DOHH2 (cell line): Measurements from ENCODE around the gene TAL1.

ENCODE experiments used
- H3F3A ChIP-seq: fragments of 200-600 bp; sonication (generic), shearing (Covaris generic); 2 replicates; pipeline ENCODE4 v1.6.0; 2016; ENCODE audit warnings: antibody characterized with exemption, mild to moderate bottlenecking; ENCODE audit not compliant: control insufficient read depth, insufficient read depth
- H3K27ac ChIP-seq: fragments of 200-600 bp; sonication (generic); 2 replicates; pipeline ENCODE4 v1.5.1; 2014; ENCODE audit warnings: low read depth, mild to moderate bottlenecking, low read length, moderate library complexity
- H3K27me3 ChIP-seq: fragments of 200-600 bp; sonication (generic); 2 replicates; pipeline ENCODE4 v1.6.1; 2014; ENCODE audit warnings: mild to moderate bottlenecking, low read length, mixed read lengths; ENCODE audit not compliant: control insufficient read depth
- H3K36me3 ChIP-seq: fragments of 200-600 bp; sonication (generic); 2 replicates; pipeline ENCODE4 v1.6.1; 2014; ENCODE audit warnings: mild to moderate bottlenecking, low read length, moderate library complexity, mixed read lengths; ENCODE audit not compliant: control insufficient read depth
- H3K4me1 ChIP-seq: fragments of 200-600 bp; sonication (generic); 2 replicates; pipeline ENCODE4 v1.6.1; 2014; ENCODE audit warnings: mild to moderate bottlenecking, low read length, mixed read lengths; ENCODE audit not compliant: control insufficient read depth
- H3K4me2 ChIP-seq: fragments of 200-600 bp; sonication (generic); 2 replicates; pipeline ENCODE4 v1.6.0; 2014; ENCODE audit warnings: mild to moderate bottlenecking, low read length, moderate library complexity
- H3K4me3 ChIP-seq: fragments of 200-600 bp; sonication (generic); 2 replicates; pipeline ENCODE4 v1.5.1; 2014; ENCODE audit warnings: mild to moderate bottlenecking, low read length, mixed read lengths
- H3K79me2 ChIP-seq: fragments of 200-600 bp; sonication (generic); 2 replicates; pipeline ENCODE4 v1.6.1; 2014; ENCODE audit warnings: mild to moderate bottlenecking, low read length, mixed read lengths; ENCODE audit not compliant: control insufficient read depth
- H3K9me2 ChIP-seq: fragments of 200-600 bp; sonication (generic); replicated peaks from 2 replicates; pipeline ENCODE4 v1.6.1; 2014; ENCODE audit warnings: mild to moderate bottlenecking, low read length, mixed read lengths; ENCODE audit not compliant: control insufficient read depth
- H3K9me3 ChIP-seq: fragments of 200-600 bp; sonication (generic); 2 replicates; pipeline ENCODE4 v1.6.1; 2014; ENCODE audit warnings: antibody characterized with exemption, low read length, mixed read lengths; ENCODE audit not compliant: control insufficient read depth, insufficient read depth
- H4K20me1 ChIP-seq: fragments of 200-600 bp; sonication (generic); 2 replicates; pipeline ENCODE4 v1.6.0; 2014; ENCODE audit warnings: low read depth, mild to moderate bottlenecking, antibody characterized with exemption, low read length, moderate library complexity; ENCODE audit not compliant: control insufficient read depth, insufficient read depth
- CTCF ChIP-seq: fragments of 200-600 bp; sonication (generic); IDR thresholded peaks from one replicate; pipeline ENCODE4 v1.5.1; 2014; ENCODE audit warnings: antibody characterized with exemption, mild to moderate bottlenecking, low read depth, low read length; ENCODE audit not compliant: poor library complexity, severe bottlenecking
- EZH2phosphoT487 ChIP-seq: fragments of 200-600 bp; sonication (generic); IDR thresholded peaks from 2 replicates; pipeline ENCODE4 v1.6.1; 2017; ENCODE audit warnings: borderline replicate concordance, mild to moderate bottlenecking, antibody characterized with exemption, low read length, moderate library complexity, mixed read lengths

Gene TAL1

GRCh38 chr1:47184822-47185677, 47.0 kb downstream of the TAL1 start:
- Histone ChIP-seq H3K4me3 (no peak overlapping the region), H3K4me2 (no peak overlapping the region), H3K36me3 (no peaks in the 10 kb centered on the region), H3K27me3 (peaks cover 9% of the 10 kb centered on the region), H3K79me2 (no peaks in the 10 kb centered on the region), H3F3A (no peaks in the 10 kb centered on the region), H3K4me1 (no peaks in the 10 kb centered on the region), H3K9me3 (no peaks in the 10 kb centered on the region), H3K9me2 (no peaks in the 10 kb centered on the region), H4K20me1 (no peaks in the 10 kb centered on the region), H3K27ac (no peak overlapping the region)
- TF ChIP-seq EZH2phosphoT487 (no peak), CTCF (no peak)

- Histone ChIP-seq H3K36me3 (no peaks in the 10 kb centered on the region), H3K9me3 (no peaks in the 10 kb centered on the region), H3K4me1 (peaks cover 3% of the 10 kb centered on the region), H3K4me2 (no peak overlapping the region), H3K27ac (no peak overlapping the region), H3K4me3 (no peak overlapping the region), H3F3A (no peaks in the 10 kb centered on the region), H3K79me2 (no peaks in the 10 kb centered on the region), H3K27me3 (peaks cover 12% of the 10 kb centered on the region), H4K20me1 (no peaks in the 10 kb centered on the region), H3K9me2 (no peaks in the 10 kb centered on the region)
- TF ChIP-seq CTCF (no peak), EZH2phosphoT487 (no peak)
Observed at GRCh38 chr1:47184090-47184821, 47.8 kb downstream of the TAL1 start.

- Histone ChIP-seq H3K27ac (no peak overlapping the region), H3K4me3 (no peak overlapping the region), H3K36me3 (no peaks in the 10 kb centered on the region), H3K27me3 (peaks cover 12% of the 10 kb centered on the region), H3K9me2 (no peaks in the 10 kb centered on the region), H3K4me1 (peaks cover 4% of the 10 kb centered on the region), H3F3A (no peaks in the 10 kb centered on the region), H4K20me1 (no peaks in the 10 kb centered on the region), H3K9me3 (no peaks in the 10 kb centered on the region), H3K4me2 (no peak overlapping the region), H3K79me2 (no peaks in the 10 kb centered on the region)
- TF ChIP-seq EZH2phosphoT487 (no peak), CTCF (no peak)
Observed at GRCh38 chr1:47183308-47184089, 48.5 kb downstream of the TAL1 start.
